Measurements from ENCODE around the gene CLEC9A. TPM values are rescaled to one million over a fixed set of nuclear protein-coding genes. Genes with fewer than 3 reads are reported as not detected.

The CLEC9A gene
- total and polyA plus RNA-seq, 11 donors = 0.04 to 0.24 (median 0.21) TPM; not detected in 6

GRCh38 chr12:10101042-10101579, 70.6 kb downstream of the CLEC9A start:
- intact Hi-C loops (cut with DNase I) = no loop called here
- Histone ChIP-seq H3K9me3 (no peaks in the 10 kb centered on the region), H3K36me3 (no peaks in the 10 kb centered on the region), H3K4me3 (peak overlapping the region in 1 of 12 donors; percentile 15), H3K4me1 (peaks cover 0 to 40% (median 9%) of the 10 kb centered on the region in 12 donors), H3K27ac (peak overlapping the region in 3 of 12 donors; percentile 17 to 63 (median 43)), H3K27me3 (no peaks in the 10 kb centered on the region)
- DNase-seq (no peak), ATAC-seq (peak; percentile 27 to 51 (median 35))
- TF ChIP-seq CTCF (IDR thresholded peaks at IDR 0.05) = no peak
- no peak for TF ChIP-seq POLR2A (IDR thresholded peaks at IDR 0.05)
- 39 to 68% (median 59%) methylated on average over 5 of the region's 5 CpGs for WGBS, 4 donors

- Histone ChIP-seq H3K36me3 (no peaks in the 10 kb centered on the region), H3K4me3 (no peak overlapping the region), H3K9me3 (no peaks in the 10 kb centered on the region), H3K4me1 (peaks cover 0 to 40% (median 9%) of the 10 kb centered on the region in 12 donors), H3K27me3 (no peaks in the 10 kb centered on the region), H3K27ac (peak overlapping the region in 2 of 12 donors; percentile 43 to 63)
- 50 to 71% (median 68%) methylated on average over 1 of the region's 1 CpG for WGBS, 4 donors
- ATAC-seq (no peak), DNase-seq (no peak)
- no peak for TF ChIP-seq POLR2A (IDR thresholded peaks at IDR 0.05)
- no peak for TF ChIP-seq CTCF (IDR thresholded peaks at IDR 0.05)
- intact Hi-C loops (cut with DNase I) = no loop called here
Observed at GRCh38 chr12:10101648-10102220, 71.3 kb downstream of the CLEC9A start.

GRCh38 chr12:10102322-10102721, 71.8 kb downstream of the CLEC9A start:
- TF ChIP-seq POLR2A (IDR thresholded peaks at IDR 0.05) (no peak), CTCF (IDR thresholded peaks at IDR 0.05) (no peak)
- peak in 1 of 5 donors; percentile 34 for DNase-seq
- 46 to 83% (median 61%) methylated on average over 1 to 2 of the region's 2 CpGs for WGBS, 4 donors

GRCh38 chr12:10110256-10110844, 79.9 kb downstream of the CLEC9A start:
- H3K36me3 ChIP-seq = no peaks in the 10 kb centered on the region
- H3K27me3 ChIP-seq = no peaks in the 10 kb centered on the region
- ATAC-seq (no peak), DNase-seq (no peak)
- no peak for TF ChIP-seq CTCF (IDR thresholded peaks at IDR 0.05)
- no peak for TF ChIP-seq POLR2A (IDR thresholded peaks at IDR 0.05)
- H3K9me3 ChIP-seq = peaks cover 0 to 4% (median 0%) of the 10 kb centered on the region in 12 donors
- WGBS, 4 donors = 86 to 92% (median 87%) methylated on average over 2 of the region's 2 CpGs
- H3K27ac ChIP-seq = no peak overlapping the region
- H3K4me3 ChIP-seq = no peak overlapping the region
- intact Hi-C loops (cut with DNase I) = no loop called here
- H3K4me1 ChIP-seq = no peaks in the 10 kb centered on the region

More at GRCh38 chr12:10102322-10102721, 71.8 kb downstream of the CLEC9A start:
- peaks cover 0 to 38% (median 9%) of the 10 kb centered on the region in 12 donors for H3K4me1 ChIP-seq
- ATAC-seq = peak in 1 of 4 donors; percentile 61
- H3K27me3 ChIP-seq = no peaks in the 10 kb centered on the region
- peak overlapping the region in 1 of 12 donors; percentile 27 for H3K27ac ChIP-seq
- no peaks in the 10 kb centered on the region for H3K36me3 ChIP-seq
- no peak overlapping the region for H3K4me3 ChIP-seq
- no peaks in the 10 kb centered on the region for H3K9me3 ChIP-seq
- intact Hi-C loops (cut with DNase I) = no loop called here

Measured in heart left ventricle (tissue), 16 donors.